Measurements from ENCODE around the gene ITPKB.

The ITPKB gene

GRCh38 chr1:226698659-226699058, 40.4 kb downstream of the ITPKB start:
- TF ChIP-seq YY1 (IDR thresholded peaks at IDR 0.05; ENCODE audit: low read depth) (no peak), MAX (IDR thresholded peaks at IDR 0.05) (no peak), NFIC (IDR thresholded peaks at IDR 0.05) (no peak), CREB1 (IDR thresholded peaks at IDR 0.05; ENCODE audit: low read depth) (no peak), EP300 (IDR thresholded peaks at IDR 0.05; ENCODE audit: borderline replicate concordance) (no peak), CEBPB (IDR thresholded peaks at IDR 0.05) (no peak), FOXM1 (IDR thresholded peaks at IDR 0.05; ENCODE audit: borderline replicate concordance, low read depth) (no peak), ZBTB7A (IDR thresholded peaks at IDR 0.05; ENCODE audit: low read depth) (no peak), RAD21 (IDR thresholded peaks at IDR 0.05; ENCODE audit: low read depth) (no peak), TCF12 (IDR thresholded peaks at IDR 0.05; ENCODE audit: low read depth) (no peak), USF1 (IDR thresholded peaks at IDR 0.05) (no peak), TAF1 (IDR thresholded peaks at IDR 0.05; ENCODE audit: low read depth) (no peak), TEAD4 (IDR thresholded peaks at IDR 0.05) (no peak), EGR1 (IDR thresholded peaks at IDR 0.05) (no peak)
- TF ChIP-seq, protein P1, sequence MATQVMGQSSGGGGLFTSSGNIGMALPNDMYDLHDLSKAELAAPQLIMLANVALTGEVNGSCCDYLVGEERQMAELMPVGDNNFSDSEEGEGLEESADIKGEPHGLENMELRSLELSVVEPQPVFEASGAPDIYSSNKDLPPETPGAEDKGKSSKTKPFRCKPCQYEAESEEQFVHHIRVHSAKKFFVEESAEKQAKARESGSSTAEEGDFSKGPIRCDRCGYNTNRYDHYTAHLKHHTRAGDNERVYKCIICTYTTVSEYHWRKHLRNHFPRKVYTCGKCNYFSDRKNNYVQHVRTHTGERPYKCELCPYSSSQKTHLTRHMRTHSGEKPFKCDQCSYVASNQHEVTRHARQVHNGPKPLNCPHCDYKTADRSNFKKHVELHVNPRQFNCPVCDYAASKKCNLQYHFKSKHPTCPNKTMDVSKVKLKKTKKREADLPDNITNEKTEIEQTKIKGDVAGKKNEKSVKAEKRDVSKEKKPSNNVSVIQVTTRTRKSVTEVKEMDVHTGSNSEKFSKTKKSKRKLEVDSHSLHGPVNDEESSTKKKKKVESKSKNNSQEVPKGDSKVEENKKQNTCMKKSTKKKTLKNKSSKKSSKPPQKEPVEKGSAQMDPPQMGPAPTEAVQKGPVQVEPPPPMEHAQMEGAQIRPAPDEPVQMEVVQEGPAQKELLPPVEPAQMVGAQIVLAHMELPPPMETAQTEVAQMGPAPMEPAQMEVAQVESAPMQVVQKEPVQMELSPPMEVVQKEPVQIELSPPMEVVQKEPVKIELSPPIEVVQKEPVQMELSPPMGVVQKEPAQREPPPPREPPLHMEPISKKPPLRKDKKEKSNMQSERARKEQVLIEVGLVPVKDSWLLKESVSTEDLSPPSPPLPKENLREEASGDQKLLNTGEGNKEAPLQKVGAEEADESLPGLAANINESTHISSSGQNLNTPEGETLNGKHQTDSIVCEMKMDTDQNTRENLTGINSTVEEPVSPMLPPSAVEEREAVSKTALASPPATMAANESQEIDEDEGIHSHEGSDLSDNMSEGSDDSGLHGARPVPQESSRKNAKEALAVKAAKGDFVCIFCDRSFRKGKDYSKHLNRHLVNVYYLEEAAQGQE (IDR thresholded peaks at IDR 0.05; ENCODE audit: low read depth): no peak

- TF ChIP-seq FOXM1 (IDR thresholded peaks at IDR 0.05; ENCODE audit: borderline replicate concordance, low read depth): no peak
- no peak for TF ChIP-seq MAX (IDR thresholded peaks at IDR 0.05)
These were observed 41.0 kb downstream of the ITPKB start for GRCh38 chr1:226697929-226698544.

- no peak for TF ChIP-seq CREB1 (IDR thresholded peaks at IDR 0.05; ENCODE audit: low read depth)
- TF ChIP-seq USF1 (IDR thresholded peaks at IDR 0.05): no peak
- no peak for TF ChIP-seq ZBTB7A (IDR thresholded peaks at IDR 0.05; ENCODE audit: low read depth)
- no peak for TF ChIP-seq YY1 (IDR thresholded peaks at IDR 0.05; ENCODE audit: low read depth)
- TF ChIP-seq CEBPB (IDR thresholded peaks at IDR 0.05): no peak
- TF ChIP-seq TEAD4 (IDR thresholded peaks at IDR 0.05): no peak
- TF ChIP-seq, protein P1 (IDR thresholded peaks at IDR 0.05; ENCODE audit: low read depth): no peak
- no peak for TF ChIP-seq FOXM1 (IDR thresholded peaks at IDR 0.05; ENCODE audit: borderline replicate concordance, low read depth)
- TF ChIP-seq EGR1 (IDR thresholded peaks at IDR 0.05): no peak
- no peak for TF ChIP-seq EP300 (IDR thresholded peaks at IDR 0.05; ENCODE audit: borderline replicate concordance)
- TF ChIP-seq TAF1 (IDR thresholded peaks at IDR 0.05; ENCODE audit: low read depth): no peak
- no peak for TF ChIP-seq NFIC (IDR thresholded peaks at IDR 0.05)
- TF ChIP-seq RAD21 (IDR thresholded peaks at IDR 0.05; ENCODE audit: low read depth): no peak
- TF ChIP-seq MAX (IDR thresholded peaks at IDR 0.05): no peak
These were observed 41.7 kb downstream of the ITPKB start for GRCh38 chr1:226697151-226697928.

GRCh38 chr1:226696547-226696946, 42.5 kb downstream of the ITPKB start:
- TF ChIP-seq CREB1 (IDR thresholded peaks at IDR 0.05; ENCODE audit: low read depth) (no peak), TAF1 (IDR thresholded peaks at IDR 0.05; ENCODE audit: low read depth) (no peak), TEAD4 (IDR thresholded peaks at IDR 0.05) (no peak), USF1 (IDR thresholded peaks at IDR 0.05) (no peak), NFIC (IDR thresholded peaks at IDR 0.05) (no peak), RAD21 (IDR thresholded peaks at IDR 0.05; ENCODE audit: low read depth) (no peak)

GRCh38 chr1:226695335-226695900, 43.7 kb downstream of the ITPKB start:
- no peak for TF ChIP-seq TCF12 (IDR thresholded peaks at IDR 0.05; ENCODE audit: low read depth)
- no peak for TF ChIP-seq CEBPB (IDR thresholded peaks at IDR 0.05)
- TF ChIP-seq YY1 (IDR thresholded peaks at IDR 0.05; ENCODE audit: low read depth): no peak
- no peak for TF ChIP-seq TEAD4 (IDR thresholded peaks at IDR 0.05)
- TF ChIP-seq TAF1 (IDR thresholded peaks at IDR 0.05; ENCODE audit: low read depth): no peak
- TF ChIP-seq, protein P1 (IDR thresholded peaks at IDR 0.05; ENCODE audit: low read depth): no peak
- TF ChIP-seq EP300 (IDR thresholded peaks at IDR 0.05; ENCODE audit: borderline replicate concordance): no peak
- TF ChIP-seq CREB1 (IDR thresholded peaks at IDR 0.05; ENCODE audit: low read depth): no peak
- TF ChIP-seq MAX (IDR thresholded peaks at IDR 0.05): no peak
- TF ChIP-seq FOXM1 (IDR thresholded peaks at IDR 0.05; ENCODE audit: borderline replicate concordance, low read depth): no peak
- no peak for TF ChIP-seq ZBTB7A (IDR thresholded peaks at IDR 0.05; ENCODE audit: low read depth)
- no peak for TF ChIP-seq EGR1 (IDR thresholded peaks at IDR 0.05)
- TF ChIP-seq USF1 (IDR thresholded peaks at IDR 0.05): no peak
- TF ChIP-seq RAD21 (IDR thresholded peaks at IDR 0.05; ENCODE audit: low read depth): no peak
- TF ChIP-seq NFIC (IDR thresholded peaks at IDR 0.05): no peak
